ENCODE data around the gene BMPR1A. TPM values are rescaled to one million over a fixed set of nuclear protein-coding genes. Genes with fewer than 3 reads are reported as not detected.

BMPR1A gene
- polyA plus RNA-seq, 3 donors: 0.25 to 0.67 (median 0.61) TPM

DNA sequence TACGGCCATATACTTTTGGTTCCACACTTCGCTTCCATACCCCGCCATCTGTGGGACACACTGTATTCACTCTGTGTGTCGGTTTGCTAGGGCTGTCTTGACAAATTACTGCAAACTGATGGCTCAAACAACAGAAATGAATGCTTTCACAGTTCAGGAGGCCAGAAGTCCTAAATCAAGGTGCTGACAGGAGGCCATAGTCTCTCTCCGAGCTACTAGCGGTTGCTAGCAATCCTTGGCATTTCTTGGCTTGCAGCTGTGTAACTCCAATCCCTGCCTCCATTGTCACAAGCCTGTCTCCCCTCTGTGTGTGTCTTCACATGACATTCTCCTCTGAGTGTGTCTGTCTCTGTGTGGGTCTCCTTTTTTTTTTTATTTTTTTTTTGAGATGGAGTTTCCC lies 28.9 kb upstream of the BMPR1A start:
- no peak overlapping the region for H3K4me2 ChIP-seq (replicated peaks; ENCODE audit: extremely low read depth, low read length, poor library complexity, severe bottlenecking)
- no peaks in the 10 kb centered on the region for H3K79me2 ChIP-seq (ENCODE audit: insufficient read depth, low read length)
- no peak overlapping the region for H3K27ac ChIP-seq (ENCODE audit: low read depth in 1 of 2, low read length in 2 of 2)
- no peak overlapping the region for H3K9ac ChIP-seq (ENCODE audit: insufficient read depth, low read length, poor library complexity, severe bottlenecking)
- Mint-ChIP-seq H3K4me3 (no peak overlapping the region), H3K27me3 (ENCODE audit: low read depth in 3 of 3) (peaks cover 3 to 11% (median 4%) of the 10 kb centered on the region in 3 donors), H3K27ac (no peak overlapping the region), H3K9me3 (peaks cover 0 to 3% (median 0%) of the 10 kb centered on the region in 7 donors), H3K36me3 (no peaks in the 10 kb centered on the region), H3K4me1 (no peaks in the 10 kb centered on the region)
- no peak overlapping the region for H3K4me3 ChIP-seq (replicated peaks in 1 of 3; ENCODE audit: low read depth in 2 of 3, low read length in 3 of 3)
- DNase-seq: no peak
- no peaks in the 10 kb centered on the region for H3K9me3 ChIP-seq (replicated peaks in 1 of 2; ENCODE audit: control insufficient read depth in 1 of 2, insufficient read depth in 1 of 2, low read length in 2 of 2)
- no peaks in the 10 kb centered on the region for H3K4me1 ChIP-seq (ENCODE audit: control insufficient read depth in 1 of 2, insufficient read depth in 2 of 2, low read length in 2 of 2)
- H2AFZ ChIP-seq (ENCODE audit: insufficient read depth, low read depth, low read length, poor library complexity, severe bottlenecking): no peak overlapping the region
- TF ChIP-seq, protein P1, sequence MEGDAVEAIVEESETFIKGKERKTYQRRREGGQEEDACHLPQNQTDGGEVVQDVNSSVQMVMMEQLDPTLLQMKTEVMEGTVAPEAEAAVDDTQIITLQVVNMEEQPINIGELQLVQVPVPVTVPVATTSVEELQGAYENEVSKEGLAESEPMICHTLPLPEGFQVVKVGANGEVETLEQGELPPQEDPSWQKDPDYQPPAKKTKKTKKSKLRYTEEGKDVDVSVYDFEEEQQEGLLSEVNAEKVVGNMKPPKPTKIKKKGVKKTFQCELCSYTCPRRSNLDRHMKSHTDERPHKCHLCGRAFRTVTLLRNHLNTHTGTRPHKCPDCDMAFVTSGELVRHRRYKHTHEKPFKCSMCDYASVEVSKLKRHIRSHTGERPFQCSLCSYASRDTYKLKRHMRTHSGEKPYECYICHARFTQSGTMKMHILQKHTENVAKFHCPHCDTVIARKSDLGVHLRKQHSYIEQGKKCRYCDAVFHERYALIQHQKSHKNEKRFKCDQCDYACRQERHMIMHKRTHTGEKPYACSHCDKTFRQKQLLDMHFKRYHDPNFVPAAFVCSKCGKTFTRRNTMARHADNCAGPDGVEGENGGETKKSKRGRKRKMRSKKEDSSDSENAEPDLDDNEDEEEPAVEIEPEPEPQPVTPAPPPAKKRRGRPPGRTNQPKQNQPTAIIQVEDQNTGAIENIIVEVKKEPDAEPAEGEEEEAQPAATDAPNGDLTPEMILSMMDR (IDR thresholded peaks at IDR 0.05): no peak
- peaks cover 0 to 2% of the 10 kb centered on the region in 2 donors for H3K27me3 ChIP-seq (ENCODE audit: control insufficient read depth in 2 of 2, insufficient read depth in 2 of 2, low read length in 2 of 2)
- H3K36me3 ChIP-seq (replicated peaks in 1 of 2; ENCODE audit: control insufficient read depth in 1 of 2, insufficient read depth in 2 of 2, low read length in 2 of 2): no peaks in the 10 kb centered on the region
- 83% methylated on average over 6 of the region's 6 CpGs for WGBS (ENCODE audit: insufficient coverage)
- intact Hi-C loops (cut with micrococcal nuclease): no loop called here
- H4K20me1 ChIP-seq (ENCODE audit: insufficient read depth, low read length): no peaks in the 10 kb centered on the region

DNA sequence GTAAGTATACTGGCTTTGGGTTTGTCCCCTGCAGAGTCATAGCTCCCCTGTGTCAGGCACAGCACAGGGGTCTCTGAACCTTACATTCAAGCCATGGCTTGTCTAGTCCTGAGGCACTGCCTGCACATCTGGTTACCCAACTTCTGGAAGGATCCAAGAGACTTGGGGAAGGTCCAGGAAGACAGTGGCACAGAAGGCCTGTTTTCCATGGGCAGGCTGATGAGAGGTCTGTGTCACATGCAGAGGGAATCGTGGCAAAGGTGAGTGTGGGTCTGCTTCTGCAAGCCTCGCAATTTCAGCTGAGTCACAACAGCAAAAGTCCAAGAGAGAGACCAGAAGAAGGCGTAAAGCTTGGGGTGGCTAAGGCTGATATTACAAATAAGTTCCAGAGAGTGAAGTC lies 28.4 kb upstream of the BMPR1A start:
- TF ChIP-seq, protein P1 (IDR thresholded peaks at IDR 0.05): no peak
- H2AFZ ChIP-seq (ENCODE audit: insufficient read depth, low read depth, low read length, poor library complexity, severe bottlenecking): no peak overlapping the region
- H3K4me2 ChIP-seq (replicated peaks; ENCODE audit: extremely low read depth, low read length, poor library complexity, severe bottlenecking): no peak overlapping the region
- Mint-ChIP-seq H3K36me3 (no peaks in the 10 kb centered on the region), H3K4me3 (no peak overlapping the region), H3K27me3 (ENCODE audit: low read depth in 3 of 3) (peaks cover 3 to 11% (median 4%) of the 10 kb centered on the region in 3 donors), H3K9me3 (peaks cover 0 to under 1% (median 0%) of the 10 kb centered on the region in 7 donors), H3K27ac (no peak overlapping the region), H3K4me1 (no peaks in the 10 kb centered on the region)
- H3K4me3 ChIP-seq (replicated peaks in 1 of 3; ENCODE audit: low read depth in 2 of 3, low read length in 3 of 3): no peak overlapping the region
- peaks cover 0 to 2% of the 10 kb centered on the region in 2 donors for H3K27me3 ChIP-seq (ENCODE audit: control insufficient read depth in 2 of 2, insufficient read depth in 2 of 2, low read length in 2 of 2)
- no peaks in the 10 kb centered on the region for H3K9me3 ChIP-seq (replicated peaks in 1 of 2; ENCODE audit: control insufficient read depth in 1 of 2, insufficient read depth in 1 of 2, low read length in 2 of 2)
- no peaks in the 10 kb centered on the region for H4K20me1 ChIP-seq (ENCODE audit: insufficient read depth, low read length)
- H3K9ac ChIP-seq (ENCODE audit: insufficient read depth, low read length, poor library complexity, severe bottlenecking): no peak overlapping the region
- H3K36me3 ChIP-seq (replicated peaks in 1 of 2; ENCODE audit: control insufficient read depth in 1 of 2, insufficient read depth in 2 of 2, low read length in 2 of 2): no peaks in the 10 kb centered on the region
- no peak for DNase-seq
- no peaks in the 10 kb centered on the region for H3K79me2 ChIP-seq (ENCODE audit: insufficient read depth, low read length)
- 70% methylated on average over 3 of the region's 3 CpGs for WGBS (ENCODE audit: insufficient coverage)
- H3K27ac ChIP-seq (ENCODE audit: low read depth in 1 of 2, low read length in 2 of 2): no peak overlapping the region
- no peaks in the 10 kb centered on the region for H3K4me1 ChIP-seq (ENCODE audit: control insufficient read depth in 1 of 2, insufficient read depth in 2 of 2, low read length in 2 of 2)
- intact Hi-C loops (cut with micrococcal nuclease): no loop called here

All from CD14-positive monocyte (primary cell).